K562 (cell line): ENCODE measurements around the gene BIRC6. TPM values are rescaled to one million over a fixed set of nuclear protein-coding genes. Genes with fewer than 3 reads are reported as not detected.

Experiments used
- CREM ChIP-seq: IDR thresholded peaks from 2 replicates; pipeline ENCODE4 v1.6.1; 2014; ENCODE audit warnings: antibody characterized with exemption, low read depth
- DDX20 ChIP-seq: fragments of 450-650 bp; IDR thresholded peaks from 2 replicates; pipeline ENCODE4 v1.6.1; 2016; ENCODE audit warnings: missing genetic modification characterization, low read depth, mild to moderate bottlenecking, missing compliant biosample characterization, moderate library complexity
- EZH2 ChIP-seq: IDR thresholded peaks from 2 replicates; pipeline ENCODE4 v1.6.1; 2012; ENCODE audit warnings: low read depth, mild to moderate bottlenecking, inconsistent platforms, low read length, borderline replicate concordance
- GATA2 ChIP-seq: sonication (generic); formaldehyde crosslinking; IDR thresholded peaks from 2 replicates; pipeline ENCODE4 v1.4.0; 2020; ENCODE audit warnings: mild to moderate bottlenecking, missing genetic modification reagents
- GATAD2B ChIP-seq: fragments of 450-650 bp; IDR thresholded peaks from 2 replicates; pipeline ENCODE4 v1.6.1; 2017; ENCODE audit warnings: mild to moderate bottlenecking, borderline replicate concordance
- LCOR ChIP-seq: sonication (generic); formaldehyde crosslinking; IDR thresholded peaks from 2 replicates; pipeline ENCODE4 v1.8.0; 2022; ENCODE audit warnings: mild to moderate bottlenecking, missing genetic modification reagents
- NFRKB ChIP-seq: fragments of 450-650 bp; IDR thresholded peaks from 2 replicates; pipeline ENCODE4 v1.6.1; 2016; ENCODE audit warnings: low read depth
- PBX2 ChIP-seq, 2 experiments: IDR thresholded peaks in 1 of 2; conservative IDR thresholded peaks in 1 of 2; 2 replicates each; pipeline ENCODE4 v1.6.1; 2016; ENCODE audit warnings: low read depth in 2 of 2, mild to moderate bottlenecking in 1 of 2, missing compliant biosample characterization in 1 of 2, missing genetic modification characterization in 1 of 2, moderate library complexity in 1 of 2
- RFX5 ChIP-seq: IDR thresholded peaks from 2 replicates; pipeline ENCODE4 v1.6.1; 2011; ENCODE audit warnings: low read depth, mild to moderate bottlenecking, improper control_type of control experiment, low read length
- RREB1 ChIP-seq: fragments of 250-450 bp; sonication (Bioruptor Pico); IDR thresholded peaks from 2 replicates; pipeline ENCODE4 v1.4.0; 2020
- ZNF12 ChIP-seq: sonication (generic); formaldehyde crosslinking; IDR thresholded peaks from 2 replicates; pipeline ENCODE4 v1.4.0; 2020; ENCODE audit warnings: mild to moderate bottlenecking, missing genetic modification reagents
- ZNF24 ChIP-seq: fragments of 450-650 bp; IDR thresholded peaks from 2 replicates; pipeline ENCODE4 v1.6.1; 2016
- polyA plus RNA-seq, 8 experiments: library from polyadenylated mRNA; depleted of rRNA in 4 of 8; stranded (reverse) in 5 of 8; unstranded in 3 of 8; fragments of >200 nt; fragmentation: Nextera tagmentation in 2 of 8; fragmentation: Illumina TruSeq in 1 of 8; extraction: Ambion mirVana in 2 of 8; extraction: Trizol in 1 of 8; gene quantifications; 2 replicates each; pipeline versions ENCODE4 v1.2.1 to v1.2.3, GENCODE V29; 2011 to 2014; ENCODE audit warnings: inconsistent platforms in 1 of 8, missing spikeins in 1 of 8
- total RNA-seq, 7 experiments: library from RNA; depleted of rRNA in 6 of 7; stranded (reverse); fragments of >200 nt in 6 of 7; fragmentation: Illumina TruSeq in 2 of 7; extraction: Trizol in 2 of 7; gene quantifications; 2 replicates each; pipeline versions ENCODE4 v1.2.1 to v1.2.3, GENCODE V29; 2011 to 2021; ENCODE audit warnings: low replicate concordance in 1 of 7

BIRC6 gene
- total and polyA plus RNA-seq, 9 of the 15 experiments (the other 6 are each of a cell fraction or from before 2014, with no cell fraction given) = 18.8 to 110 (median 49.8) TPM

- no peak for TF ChIP-seq DDX20 (tag)
- no peak for TF ChIP-seq PBX2 (CRISPR knock-in tag; IDR thresholded peaks at IDR 0.05; ENCODE audit: low read depth)
- TF ChIP-seq PBX2 (tag; conservative IDR thresholded peaks at IDR 0.05; ENCODE audit: low read depth) = no peak
- TF ChIP-seq NFRKB = no peak
- no peak for TF ChIP-seq ZNF24
- TF ChIP-seq RFX5 = no peak
- no peak for TF ChIP-seq LCOR (CRISPR knock-in tag)
- TF ChIP-seq EZH2 = no peak
- no peak for TF ChIP-seq GATAD2B
- no peak for TF ChIP-seq ZNF12 (CRISPR knock-in tag)
- no peak for TF ChIP-seq CREM
- no peak for TF ChIP-seq GATA2 (CRISPR knock-in tag)
- TF ChIP-seq RREB1 (CRISPR knock-in tag) = no peak
Measured at GRCh38 chr2:32358111-32358482, 1.3 kb downstream of the BIRC6 start (continued).
